WTC11 (cell line): ENCODE data around the gene CDX2. TPM values are rescaled to one million over a fixed set of nuclear protein-coding genes. Genes with fewer than 3 reads are reported as not detected.

ENCODE experiments used
- ATAC-seq: fragments of 200-7000 bp; cut with Tn5 transposase; 2 replicates; pipeline ENCODE4 v1.10.0; 2021; ENCODE audit warnings: mild to moderate bottlenecking, moderate library complexity
- CTCF ChIA-PET: fragments of 300-600 bp; sonication (Branson Sonifier 250); formaldehyde crosslinking; loops from one replicate; lab custom pipeline; 2021; ENCODE audit warnings: antibody characterized with exemption; lab: Charles Lee
- POLR2A ChIA-PET: fragments of 350-600 bp; sonication (Branson Sonifier 250); formaldehyde crosslinking; loops from one replicate; lab custom pipeline; 2021; ENCODE audit warnings: antibody characterized with exemption; lab: Charles Lee
- DNase-seq: peaks from one replicate; pipeline ENCODE4 v3.0.0; 2021; ENCODE audit warnings: low spot score
- H3K27ac Mint-ChIP-seq: 2 replicates; pipeline ENCODE4 v1.8.0; 2021; ENCODE audit warnings: mixed read lengths
- H3K27me3 Mint-ChIP-seq: 2 replicates; pipeline ENCODE4 v1.8.0; 2021; ENCODE audit warnings: low read depth, mild to moderate bottlenecking, moderate library complexity, mixed read lengths
- H3K36me3 Mint-ChIP-seq: 2 replicates; pipeline ENCODE4 v1.8.0; 2021; ENCODE audit warnings: mixed read lengths
- H3K4me1 Mint-ChIP-seq: 2 replicates; pipeline ENCODE4 v1.8.0; 2022; ENCODE audit warnings: mixed read lengths
- H3K4me3 Mint-ChIP-seq: 2 replicates; pipeline ENCODE4 v1.8.0; 2021; ENCODE audit warnings: mild to moderate bottlenecking, moderate library complexity, mixed read lengths
- H3K9me3 Mint-ChIP-seq: 2 replicates; pipeline ENCODE4 v1.8.0; 2021; ENCODE audit warnings: mixed read lengths
- ATF2 ChIP-seq: sonication (generic); formaldehyde crosslinking; IDR thresholded peaks from 2 replicates; pipeline ENCODE4 v1.8.1; 2022; ENCODE audit warnings: low read depth, missing genetic modification reagents, borderline replicate concordance
- ATF6 ChIP-seq: sonication (generic); formaldehyde crosslinking; IDR thresholded peaks from 2 replicates; pipeline ENCODE4 v1.8.1; 2023; ENCODE audit warnings: mild to moderate bottlenecking, missing genetic modification reagents
- ESRRA ChIP-seq: sonication (generic); formaldehyde crosslinking; IDR thresholded peaks from 2 replicates; pipeline ENCODE4 v1.8.1; 2022; ENCODE audit warnings: mild to moderate bottlenecking, missing genetic modification reagents, borderline replicate concordance
- FOXJ3 ChIP-seq: sonication (generic); formaldehyde crosslinking; IDR thresholded peaks from 2 replicates; pipeline ENCODE4 v1.9.0; 2021; ENCODE audit warnings: missing genetic modification reagents, mild to moderate bottlenecking, borderline replicate concordance
- IRF2 ChIP-seq: sonication (generic); formaldehyde crosslinking; IDR thresholded peaks from 2 replicates; pipeline ENCODE4 v1.8.0; 2022; ENCODE audit warnings: low read depth, missing genetic modification reagents, borderline replicate concordance
- NFE2L1 ChIP-seq: sonication (generic); formaldehyde crosslinking; IDR thresholded peaks from 2 replicates; pipeline ENCODE4 v1.8.1; 2023; ENCODE audit warnings: missing genetic modification reagents
- NFYB ChIP-seq: sonication (generic); formaldehyde crosslinking; conservative IDR thresholded peaks from 2 replicates; pipeline ENCODE4 v1.8.0; 2022; ENCODE audit warnings: low read depth, missing genetic modification reagents
- NR2C2 ChIP-seq: sonication (generic); formaldehyde crosslinking; IDR thresholded peaks from 2 replicates; pipeline ENCODE4 v1.8.0; 2022; ENCODE audit warnings: mild to moderate bottlenecking, missing genetic modification reagents
- PRDM15 ChIP-seq: sonication (generic); formaldehyde crosslinking; IDR thresholded peaks from 2 replicates; pipeline ENCODE4 v1.8.0; 2022; ENCODE audit warnings: missing genetic modification reagents
- SP1 ChIP-seq: sonication (generic); formaldehyde crosslinking; conservative IDR thresholded peaks from 2 replicates; pipeline ENCODE4 v1.8.1; 2022; ENCODE audit warnings: missing genetic modification reagents
- USF2 ChIP-seq: sonication (generic); formaldehyde crosslinking; IDR thresholded peaks from 2 replicates; pipeline ENCODE4 v1.8.1; 2023; ENCODE audit warnings: mild to moderate bottlenecking, missing genetic modification reagents, moderate library complexity
- ZBTB21 ChIP-seq: sonication (generic); formaldehyde crosslinking; IDR thresholded peaks from 2 replicates; pipeline ENCODE4 v1.8.1; 2023; ENCODE audit warnings: mild to moderate bottlenecking, missing genetic modification reagents, borderline replicate concordance
- ZNF232 ChIP-seq: sonication (generic); formaldehyde crosslinking; IDR thresholded peaks from 2 replicates; pipeline ENCODE4 v1.8.0; 2022; ENCODE audit warnings: mild to moderate bottlenecking, missing genetic modification reagents
- ZNF263 ChIP-seq: sonication (generic); formaldehyde crosslinking; IDR thresholded peaks from 2 replicates; pipeline ENCODE4 v1.8.1; 2022; ENCODE audit warnings: low read depth, mild to moderate bottlenecking, moderate library complexity, missing genetic modification reagents
- ZNF512 ChIP-seq: sonication (generic); formaldehyde crosslinking; IDR thresholded peaks from 2 replicates; pipeline ENCODE4 v1.8.1; 2022; ENCODE audit warnings: missing genetic modification reagents, borderline replicate concordance
- total RNA-seq: library from RNA; stranded (reverse); gene quantifications from 3 replicates; pipeline ENCODE4 v1.2.3, GENCODE V29; 2021

The CDX2 gene
- total RNA-seq, 1 experiment from 2014 or later: 0.44 TPM

- POLR2A ChIA-PET: no interaction called here
- ATAC-seq (peak; percentile 9; the same call in 1 of the 2 replicates), DNase-seq (peak; percentile 46)
- Mint-ChIP-seq H3K36me3 (peaks cover 3% of the 10 kb centered on the region; the same call in 1 of the 2 replicates), H3K4me1 (peaks cover 46% of the 10 kb centered on the region), H3K27ac (no peak overlapping the region), H3K27me3 (peaks cover 99% of the 10 kb centered on the region), H3K4me3 (peak overlapping the region; percentile 61), H3K9me3 (no peaks in the 10 kb centered on the region)
- CTCF ChIA-PET: interaction anchor here (0.7 to 4.3 kb wide), 7 partner anchors 33 to 94 kb away, joined by 3 to 35 read pairs (median 7); no protein-coding TSS in a partner anchor
- TF ChIP-seq NFYB (CRISPR knock-in tag) (no peak), ZNF232 (CRISPR knock-in tag) (no peak), ATF2 (no peak), ATF6 (CRISPR knock-in tag) (no peak), SP1 (no peak), FOXJ3 (CRISPR knock-in tag) (no peak), ZNF512 (no peak), ZBTB21 (CRISPR knock-in tag) (no peak), ESRRA (CRISPR knock-in tag) (no peak)
These were observed 48.3 kb downstream of the CDX2 start for GRCh38 chr13:27920677-27921420.

GRCh38 chr13:27919934-27920676, 49.0 kb downstream of the CDX2 start, which contains the start of gene PDX1:
PDX1 (plus strand) TSS chr13:27920000; CDS start chr13:27920139, 139 bp downstream.
- no peaks in the 10 kb centered on the region for H3K9me3 Mint-ChIP-seq
- H3K36me3 Mint-ChIP-seq: peaks cover 3% of the 10 kb centered on the region; the same call in 1 of the 2 replicates
- peak within 1 kb of the TSS; percentile 61 for H3K4me3 Mint-ChIP-seq
- ATAC-seq: peak; percentile 73
- peak; percentile 77 for DNase-seq
- POLR2A ChIA-PET: no interaction called here
- H3K27me3 Mint-ChIP-seq: peaks cover 99% of the 10 kb centered on the region
- CTCF ChIA-PET: interaction anchor here (0.7 to 4.3 kb wide), 9 partner anchors 34 to 123 kb away, joined by 3 to 35 read pairs (median 7); no protein-coding TSS in a partner anchor
- TF ChIP-seq ZNF263 (CRISPR knock-in tag) (0 out of 2 replicates have a peak, but pooled peaks have one; percentile 21), NFE2L1 (CRISPR knock-in tag) (no peak), PRDM15 (0 out of 2 replicates have a peak, but pooled peaks have one; percentile 12), IRF2 (CRISPR knock-in tag) (no peak), USF2 (CRISPR knock-in tag) (peak; percentile 91), NR2C2 (no peak)
- TF ChIP-seq, all 79 proteins: peak for 3
- H3K4me1 Mint-ChIP-seq: peaks cover 53% of the 10 kb centered on the region
- no peak within 1 kb of the TSS for H3K27ac Mint-ChIP-seq
